Bronchial epithelial cell (primary cell): ENCODE results near the gene HASPIN. TPM values are rescaled to one million over a fixed set of nuclear protein-coding genes. Genes with fewer than 3 reads are reported as not detected.

Experiments used
- DNase-seq: peaks from one replicate; pipeline ENCODE4 v3.0.0-alpha.2; 2010; ENCODE audit warnings: low read depth
- FAIRE-seq: peaks from 2 replicates; lab custom pipeline; 2011; peaks lifted over from hg19 to GRCh38; lab: Jason Lieb, UNC
- H3K27me3 ChIP-seq: 2 replicates; pipeline ENCODE4 v1.5.1; 2011; ENCODE audit warnings: low read length; ENCODE audit not compliant: control insufficient read depth, insufficient read depth
- H3K36me3 ChIP-seq: 2 replicates; pipeline ENCODE4 v1.5.1; 2011; ENCODE audit warnings: low read length; ENCODE audit not compliant: control insufficient read depth, insufficient read depth
- H3K4me3 ChIP-seq: 2 replicates; pipeline ENCODE4 v1.5.1; 2011; ENCODE audit warnings: mild to moderate bottlenecking, low read depth, low read length, control low read depth
- CTCF ChIP-seq: IDR thresholded peaks from 2 replicates; pipeline ENCODE4 v1.5.1; 2011; ENCODE audit warnings: mild to moderate bottlenecking, moderate library complexity, low read length, control low read depth, inconsistent platforms; ENCODE audit not compliant: insufficient read depth, severe bottlenecking
- total RNA-seq: library from RNA; depleted of rRNA; stranded (reverse); fragments of >200 nt; gene quantifications from 2 replicates; pipeline ENCODE4 v1.2.1, GENCODE V29; 2014

HASPIN gene
- total RNA-seq, 1 donor from 2014 or later: 0.53 TPM

- no peak overlapping the region for H3K4me3 ChIP-seq
- H3K27me3 ChIP-seq: peaks cover 4% of the 10 kb centered on the region
- no peak for TF ChIP-seq CTCF
- H3K36me3 ChIP-seq: no peaks in the 10 kb centered on the region
- DNase-seq: no peak
- FAIRE-seq: no peak
These were observed 34.8 kb upstream of the HASPIN start for GRCh38 chr17:3688852-3689261.

- DNase-seq (no peak), FAIRE-seq (no peak)
- H3K4me3 ChIP-seq: no peak overlapping the region
- TF ChIP-seq CTCF: no peak
- peaks cover 4% of the 10 kb centered on the region for H3K27me3 ChIP-seq
- H3K36me3 ChIP-seq: no peaks in the 10 kb centered on the region
These were observed 34.2 kb upstream of the HASPIN start for GRCh38 chr17:3689262-3690093.

- peaks cover 1% of the 10 kb centered on the region for H3K27me3 ChIP-seq
- FAIRE-seq (no peak), DNase-seq (no peak)
- no peaks in the 10 kb centered on the region for H3K36me3 ChIP-seq
- no peak overlapping the region for H3K4me3 ChIP-seq
- no peak for TF ChIP-seq CTCF
These were observed 33.5 kb upstream of the HASPIN start for GRCh38 chr17:3690094-3690715.

- no peaks in the 10 kb centered on the region for H3K36me3 ChIP-seq
- H3K27me3 ChIP-seq: peaks cover 1% of the 10 kb centered on the region
- H3K4me3 ChIP-seq: no peak overlapping the region
- DNase-seq: no peak
- TF ChIP-seq CTCF: no peak
- FAIRE-seq: no peak
These were observed 32.1 kb upstream of the HASPIN start for GRCh38 chr17:3691617-3692067.

GRCh38 chr17:3692346-3692745, 31.4 kb upstream of the HASPIN start:
- Histone ChIP-seq H3K36me3 (no peaks in the 10 kb centered on the region), H3K27me3 (peaks cover 1% of the 10 kb centered on the region), H3K4me3 (no peak overlapping the region)
- FAIRE-seq: no peak
- peak; percentile 10 for TF ChIP-seq CTCF
- DNase-seq: no peak
